ENCODE data around the gene MCM6. TPM values are rescaled to one million over a fixed set of nuclear protein-coding genes. Genes with fewer than 3 reads are reported as not detected.

MCM6 gene
- total and polyA plus RNA-seq, 8 donors, result 1.8 to 41.1 (median 8.5) TPM

GRCh38 chr2:135800513-135801460 lies 75.5 kb downstream of the MCM6 start:
- intact Hi-C loops (cut with DNase I; ENCODE audit: low total_unique reads), result no loop called here
- Histone ChIP-seq H3K4me1 (peaks cover 0 to 7% (median 5%) of the 10 kb centered on the region in 4 donors), H3K27me3 (no peaks in the 10 kb centered on the region), H3K27ac (no peak overlapping the region), H3K36me3 (no peaks in the 10 kb centered on the region), H3K9me3 (peaks cover 0 to 18% (median 9%) of the 10 kb centered on the region in 4 donors), H3K4me3 (no peak overlapping the region)
- DNase-seq, result no peak
- 85 to 92% (median 88%) methylated on average over 9 of the region's 9 CpGs for WGBS, 5 donors
- TF ChIP-seq CTCF (IDR thresholded peaks at IDR 0.05), result no peak
- TF ChIP-seq POLR2A (IDR thresholded peaks at IDR 0.05), result no peak
- TF ChIP-seq EP300 (IDR thresholded peaks at IDR 0.05), result no peak
- no peak for TF ChIP-seq POLR2AphosphoS5 (IDR thresholded peaks at IDR 0.05)

DNA sequence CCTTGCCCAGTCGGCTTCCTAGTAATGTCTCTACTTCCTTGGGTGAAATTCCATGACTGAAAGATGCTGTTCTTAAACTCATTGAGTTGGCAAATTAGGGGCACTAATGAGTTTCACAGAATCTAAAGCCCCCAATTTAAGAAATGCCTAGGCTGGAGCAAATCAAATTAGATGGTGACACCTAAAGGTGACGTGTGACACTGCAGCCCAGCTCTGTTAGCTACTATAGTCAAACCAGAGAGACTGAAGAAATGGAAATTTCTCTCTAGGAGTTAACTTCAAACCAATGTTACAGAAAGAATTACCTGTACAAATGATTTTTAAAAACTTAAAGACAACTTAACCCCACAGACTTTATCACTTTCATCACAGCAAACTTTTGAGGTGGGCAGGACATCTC lies 76.5 kb downstream of the MCM6 start:
- intact Hi-C loops (cut with DNase I; ENCODE audit: low total_unique reads), result no loop called here
- 35 to 70% (median 49%) methylated on average over 2 of the region's 2 CpGs for WGBS, 5 donors
- H3K27ac ChIP-seq, result no peak overlapping the region
- TF ChIP-seq EP300 (IDR thresholded peaks at IDR 0.05) (no peak), POLR2A (IDR thresholded peaks at IDR 0.05) (no peak), CTCF (IDR thresholded peaks at IDR 0.05) (no peak), POLR2AphosphoS5 (IDR thresholded peaks at IDR 0.05) (no peak)
- H3K9me3 ChIP-seq, result peaks cover 0 to 18% (median 9%) of the 10 kb centered on the region in 4 donors
- no peak overlapping the region for H3K4me3 ChIP-seq
- DNase-seq, result no peak
- H3K27me3 ChIP-seq, result no peaks in the 10 kb centered on the region
- no peaks in the 10 kb centered on the region for H3K36me3 ChIP-seq
- H3K4me1 ChIP-seq, result peaks cover 0 to 7% (median 5%) of the 10 kb centered on the region in 4 donors

- Histone ChIP-seq H3K36me3 (no peaks in the 10 kb centered on the region), H3K9me3 (peaks cover 0 to 18% (median 9%) of the 10 kb centered on the region in 4 donors), H3K4me3 (no peak overlapping the region), H3K4me1 (peaks cover 0 to 7% (median 5%) of the 10 kb centered on the region in 4 donors), H3K27ac (no peak overlapping the region), H3K27me3 (no peaks in the 10 kb centered on the region)
- DNase-seq, result no peak
- intact Hi-C loops (cut with DNase I; ENCODE audit: low total_unique reads), result no loop called here
- no peak for TF ChIP-seq CTCF (IDR thresholded peaks at IDR 0.05)
- no peak for TF ChIP-seq POLR2AphosphoS5 (IDR thresholded peaks at IDR 0.05)
- TF ChIP-seq POLR2A (IDR thresholded peaks at IDR 0.05), result no peak
- no peak for TF ChIP-seq EP300 (IDR thresholded peaks at IDR 0.05)
- WGBS, 5 donors, result 31 to 51% (median 47%) methylated on average over 4 of the region's 4 CpGs
Measured at GRCh38 chr2:135798762-135799161, 77.5 kb downstream of the MCM6 start.

GRCh38 chr2:135798275-135798705 lies 78.0 kb downstream of the MCM6 start:
- H3K36me3 ChIP-seq, result no peaks in the 10 kb centered on the region
- WGBS, 5 donors, result 66 to 78% (median 70%) methylated on average over 5 of the region's 5 CpGs
- intact Hi-C loops (cut with DNase I; ENCODE audit: low total_unique reads), result no loop called here

More at GRCh38 chr2:135798275-135798705, 78.0 kb downstream of the MCM6 start:
- Histone ChIP-seq H3K27ac (no peak overlapping the region), H3K9me3 (peaks cover 0 to 18% (median 9%) of the 10 kb centered on the region in 4 donors), H3K4me1 (peaks cover 0 to 6% (median 2%) of the 10 kb centered on the region in 4 donors), H3K4me3 (no peak overlapping the region), H3K27me3 (no peaks in the 10 kb centered on the region)
- DNase-seq, result no peak
- TF ChIP-seq POLR2A (IDR thresholded peaks at IDR 0.05) (no peak), CTCF (IDR thresholded peaks at IDR 0.05) (no peak), EP300 (IDR thresholded peaks at IDR 0.05) (no peak), POLR2AphosphoS5 (IDR thresholded peaks at IDR 0.05) (no peak)
